GM12891 (cell line): ENCODE results near the gene MYO7A.

Experiments
- PAX5 ChIP-seq: IDR thresholded peaks from 2 replicates; pipeline ENCODE4 v1.6.1; 2011; ENCODE audit warnings: low read length, moderate library complexity, mild to moderate bottlenecking; ENCODE audit not compliant: insufficient read depth, severe bottlenecking
- POLR2A ChIP-seq: IDR thresholded peaks from 2 replicates; pipeline ENCODE4 v1.6.1; 2011; ENCODE audit warnings: low read depth, low read length, control low read depth
- POLR2AphosphoS5 ChIP-seq: IDR thresholded peaks from 2 replicates; pipeline ENCODE4 v1.6.1; 2011; ENCODE audit warnings: low read depth, low read length, control low read depth
- POU2F2 ChIP-seq: IDR thresholded peaks from 2 replicates; pipeline ENCODE4 v1.6.1; 2011; ENCODE audit warnings: low read depth, mild to moderate bottlenecking, control low read depth, low read length, moderate library complexity
- SPI1 ChIP-seq: IDR thresholded peaks from 2 replicates; pipeline ENCODE4 v1.6.1; 2011; ENCODE audit warnings: low read depth, low read length, control low read depth
- TAF1 ChIP-seq: IDR thresholded peaks from 2 replicates; pipeline ENCODE4 v1.6.1; 2011; ENCODE audit warnings: low read depth, low read length, control low read depth

DNA sequence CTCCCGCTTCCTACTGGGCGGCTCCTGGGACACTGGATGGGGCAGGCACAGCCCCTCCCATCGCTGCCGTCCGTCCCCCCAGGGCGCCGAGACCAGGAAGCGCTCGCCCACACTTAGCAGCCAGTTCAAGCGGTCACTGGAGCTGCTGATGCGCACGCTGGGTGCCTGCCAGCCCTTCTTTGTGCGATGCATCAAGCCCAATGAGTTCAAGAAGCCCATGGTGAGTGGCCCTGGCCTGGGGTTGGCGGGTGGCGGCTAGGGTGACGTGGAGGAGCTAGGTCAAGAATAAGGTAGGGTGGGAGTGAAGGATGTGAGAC, 44.6 kb downstream of the MYO7A start:
- TF ChIP-seq POLR2AphosphoS5 = no peak
- TF ChIP-seq TAF1 = no peak
- TF ChIP-seq POLR2A = no peak
- TF ChIP-seq POU2F2 = no peak
- no peak for TF ChIP-seq SPI1
- TF ChIP-seq PAX5 = no peak
